ENCODE measurements around the gene AATK.
A peak's percentile ranks its signal among the peaks of the same experiment; 100 is the strongest.

AATK gene

DNA sequence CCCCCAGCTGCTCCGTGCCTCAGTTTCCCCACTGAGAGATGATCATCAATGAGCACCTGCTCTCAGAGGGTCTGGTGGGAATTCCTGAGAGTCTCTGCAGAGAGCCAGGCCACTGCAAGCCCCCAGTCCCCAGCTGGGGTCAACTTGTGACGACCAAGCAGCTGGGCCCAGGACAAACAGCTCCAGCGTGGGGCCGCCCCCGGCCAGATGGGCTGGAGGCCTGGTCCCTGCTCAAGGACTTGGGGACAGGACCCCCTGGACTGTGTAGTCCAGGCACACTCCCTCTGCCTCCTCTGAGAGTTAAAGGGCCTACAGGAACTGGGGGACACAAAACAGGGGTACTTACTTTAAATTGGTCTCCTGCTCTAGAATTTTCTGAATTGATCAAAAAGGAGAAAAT lies 16.6 kb upstream of the AATK start:
- no peak for DNase-seq (ENCODE audit: low read depth)

GRCh38 chr17:81181811-81182185 lies 15.8 kb upstream of the AATK start:
- DNase-seq (ENCODE audit: low read depth), result no peak

DNA sequence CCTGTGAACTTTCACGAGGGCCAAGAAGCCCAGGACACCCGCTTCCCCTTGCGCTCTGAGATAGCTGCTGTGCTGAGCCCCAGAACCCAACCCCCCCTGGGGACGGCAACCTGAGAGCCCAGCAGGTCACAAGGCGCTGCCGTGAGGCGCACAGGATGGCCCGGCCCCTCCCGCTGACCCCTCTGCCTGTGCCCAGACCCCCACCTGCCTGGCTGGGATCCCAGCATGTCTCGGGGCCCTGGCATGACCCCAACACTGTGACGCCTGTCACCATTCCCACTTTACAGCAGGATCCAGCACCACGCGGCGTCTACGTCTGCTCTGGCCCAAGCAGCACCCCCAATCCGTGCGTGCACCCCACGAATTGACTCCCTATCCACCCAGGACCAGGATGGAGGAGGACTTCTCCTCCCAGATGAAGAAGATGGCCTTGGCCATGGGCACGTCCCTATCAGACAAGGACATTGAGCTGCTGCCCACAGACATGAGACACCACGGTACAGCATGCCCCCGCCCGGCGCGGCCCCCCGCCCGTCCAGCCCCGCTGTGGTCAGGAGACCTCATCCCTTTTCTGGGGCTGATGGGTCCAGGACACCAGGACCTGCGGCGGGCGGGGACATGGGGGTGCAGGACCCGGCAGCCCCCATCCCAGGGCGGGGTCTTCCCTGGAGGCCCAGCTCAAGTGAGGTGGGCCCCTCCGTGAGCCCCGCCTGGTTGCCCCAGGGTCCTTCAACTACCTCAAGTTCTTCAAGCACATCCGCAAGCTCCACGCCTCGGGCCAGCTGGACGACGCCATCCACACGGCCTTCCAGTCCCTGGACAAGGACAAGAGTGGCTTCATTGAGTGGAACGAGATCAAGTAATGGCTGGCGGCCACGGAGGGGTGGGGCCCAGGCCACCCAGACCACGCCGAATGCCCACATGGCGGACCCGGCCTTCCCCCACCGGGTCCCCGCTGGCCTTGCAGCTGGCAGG lies 15.1 kb upstream of the AATK start:
- DNase-seq (ENCODE audit: low read depth), result no peak

- no peak for DNase-seq (ENCODE audit: low read depth)
Measured at GRCh38 chr17:81179861-81180260, 13.8 kb upstream of the AATK start.

DNA sequence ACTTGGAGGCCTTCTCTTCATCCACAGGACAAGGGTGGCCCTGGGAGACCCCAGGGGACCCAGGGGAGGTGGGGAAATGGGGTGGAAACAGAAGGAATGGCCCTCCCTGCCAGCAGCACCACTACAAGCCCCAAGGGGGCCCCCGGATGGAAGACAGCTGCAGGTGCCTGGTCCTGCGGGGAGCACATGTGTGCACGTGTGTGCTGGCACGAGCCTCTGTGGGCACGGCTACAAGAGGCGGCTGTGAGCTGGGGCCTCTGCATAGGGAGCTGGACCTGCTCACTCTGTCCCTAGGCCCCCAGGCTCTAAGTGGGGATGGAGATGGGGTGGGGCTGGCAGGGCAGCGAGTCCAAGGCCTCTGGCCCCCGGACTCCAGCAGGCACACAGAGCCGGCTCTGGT lies 13.2 kb upstream of the AATK start:
- no peak for DNase-seq (ENCODE audit: low read depth)

- no peak for DNase-seq (ENCODE audit: low read depth)
Measured at GRCh38 chr17:81178136-81179091, 12.4 kb upstream of the AATK start.

DNA sequence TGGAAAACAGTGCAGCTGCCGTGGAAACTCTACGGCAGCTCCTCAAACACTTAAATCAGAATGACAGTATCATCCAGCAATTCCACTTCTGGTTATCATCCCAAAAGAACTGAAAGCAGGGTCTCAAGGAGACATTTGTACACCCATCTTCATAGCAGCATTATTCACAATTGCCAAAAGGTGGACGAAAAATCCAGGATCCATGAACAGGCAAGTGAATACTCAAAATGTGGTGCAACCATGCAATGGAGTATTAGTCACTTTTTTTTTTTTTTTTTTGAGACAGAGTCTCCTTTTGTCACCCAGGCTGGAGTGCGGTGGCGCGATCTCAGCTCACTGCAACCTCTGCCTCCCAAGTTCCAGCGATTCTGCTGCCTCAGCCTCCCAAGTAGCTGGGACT lies 10.6 kb upstream of the AATK start:
- DNase-seq (ENCODE audit: low read depth), result no peak

DNA sequence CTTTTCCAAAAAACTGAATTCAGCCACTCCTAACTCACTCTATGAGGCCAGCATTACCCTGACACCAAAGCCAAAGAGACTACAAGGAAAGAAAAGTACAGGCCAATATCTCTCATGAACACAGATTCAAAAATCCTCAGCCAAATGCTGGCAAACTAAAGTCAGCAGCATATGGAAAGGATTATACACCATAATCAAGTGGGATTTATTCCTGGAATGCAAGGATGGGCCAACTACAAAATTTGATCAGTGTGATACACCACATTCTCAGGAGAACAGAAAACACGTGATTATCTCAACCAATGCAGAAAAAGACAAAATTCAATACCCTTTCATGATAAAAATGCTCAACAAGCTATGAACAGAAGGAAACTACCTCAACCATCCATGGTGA lies 7.7 kb upstream of the AATK start:
- DNase-seq (ENCODE audit: low read depth), result no peak

- no peak for DNase-seq (ENCODE audit: low read depth)
Measured at GRCh38 chr17:81173052-81173761, 7.2 kb upstream of the AATK start.

GRCh38 chr17:81171941-81172340 lies 5.9 kb upstream of the AATK start:
- no peak for DNase-seq (ENCODE audit: low read depth)

DNA sequence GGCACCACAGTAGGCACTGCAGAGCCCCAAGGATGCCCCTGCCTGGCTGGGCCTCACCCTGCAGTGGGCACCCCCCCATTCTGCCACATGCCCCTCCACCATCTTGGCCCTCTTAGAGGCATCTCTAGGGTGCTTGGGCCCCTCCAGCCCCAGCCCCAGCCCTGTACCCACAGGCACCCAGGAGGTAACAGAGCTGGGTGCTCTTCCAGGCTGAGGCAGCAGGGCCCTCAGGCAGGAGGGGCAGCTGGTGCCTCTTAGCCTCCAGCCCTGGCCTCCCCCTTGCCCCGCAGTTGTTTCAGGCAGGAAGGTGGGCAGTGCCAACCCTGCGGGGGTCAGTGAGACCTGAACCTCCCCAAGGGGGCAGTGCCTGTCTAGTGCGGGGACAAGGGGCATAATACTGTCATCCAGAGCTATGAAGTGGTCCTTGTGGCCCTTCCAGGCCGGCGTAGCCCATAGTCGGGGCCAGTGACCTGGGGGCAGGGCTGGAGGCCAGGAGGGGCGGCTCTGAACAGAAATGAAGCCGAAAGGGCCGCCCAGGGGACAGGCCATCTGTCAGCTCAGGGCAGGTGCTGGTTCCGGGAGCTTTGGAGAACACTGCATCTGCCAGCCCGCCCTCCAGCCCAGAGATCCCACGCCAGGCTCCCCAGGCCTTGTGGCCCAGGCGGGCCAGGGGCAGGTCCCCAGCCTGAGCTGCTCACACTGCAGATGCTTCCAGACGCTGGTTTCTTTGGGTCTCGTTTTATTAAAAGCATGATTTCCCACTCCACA lies 4.9 kb upstream of the AATK start:
- DNase-seq (ENCODE audit: low read depth), result no peak

- no peak for DNase-seq (ENCODE audit: low read depth)
Measured at GRCh38 chr17:81169870-81170309, 3.9 kb upstream of the AATK start.

DNA sequence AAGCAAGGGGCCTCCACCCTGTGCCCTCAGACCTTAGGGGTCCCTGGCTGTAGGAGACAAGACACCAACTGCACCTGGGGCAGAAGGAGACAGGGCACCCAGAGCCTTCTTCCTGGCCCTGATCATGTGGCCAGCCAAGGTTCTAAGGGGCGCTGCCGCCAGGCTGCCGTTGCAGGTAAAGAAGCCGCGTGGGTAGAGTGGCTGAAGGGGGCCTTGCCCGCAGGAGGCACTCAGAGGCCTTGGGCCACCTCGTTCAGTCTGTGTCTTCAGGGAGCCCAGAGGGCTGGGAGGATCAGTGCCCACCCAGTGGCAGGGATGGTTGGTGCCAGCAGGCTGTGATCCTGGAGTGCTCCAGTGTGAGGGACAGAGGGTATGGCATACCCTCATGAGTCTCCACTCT lies 1.6 kb upstream of the AATK start:
- DNase-seq (ENCODE audit: low read depth), result no peak

GRCh38 chr17:81167194-81167524 lies 1.1 kb upstream of the AATK start:
- no peak for DNase-seq (ENCODE audit: low read depth)

- peak; percentile 13 for DNase-seq (ENCODE audit: low read depth)
Measured at GRCh38 chr17:81165246-81166032, 582 bp downstream of the AATK start, which contains the start of gene PVALEF. PVALEF (plus strand) TSS chr17:81165507; CDS start chr17:81181227, 15,720 bp downstream.

GRCh38 chr17:81164371-81165245 lies 1.4 kb downstream of the AATK start:
- no peak for DNase-seq (ENCODE audit: low read depth)

DNA sequence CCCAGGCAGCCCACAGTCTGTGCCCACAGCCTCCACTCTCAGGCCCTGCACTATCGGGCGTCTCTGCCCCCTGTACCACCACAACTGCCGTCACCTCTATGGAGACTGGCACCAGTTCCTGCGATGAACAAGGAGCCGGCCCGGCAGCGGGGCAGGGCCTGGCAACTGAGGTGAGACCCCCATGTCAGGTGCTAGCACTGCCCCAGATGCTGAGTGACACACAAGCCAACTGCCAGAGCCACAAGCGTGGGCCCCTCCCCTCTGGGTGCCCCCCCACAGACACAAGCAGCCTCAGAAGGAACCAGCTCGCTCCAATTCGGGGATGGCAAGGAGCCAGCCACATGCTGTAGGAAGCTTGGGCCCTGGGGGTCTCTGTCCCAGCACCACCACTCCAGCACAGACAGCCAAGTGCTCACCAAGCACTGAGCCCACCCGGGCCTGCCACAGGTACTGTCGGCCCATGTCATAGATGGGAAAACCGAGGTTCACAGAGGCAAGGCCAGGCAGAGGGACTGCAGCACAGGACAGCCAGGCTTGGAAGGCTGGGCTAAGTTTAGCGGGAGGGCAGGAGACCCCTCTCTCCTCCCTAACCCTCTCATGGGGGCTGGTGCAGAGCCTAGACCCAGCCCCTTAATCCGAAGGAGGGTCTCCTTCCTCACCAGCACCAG lies 2.2 kb downstream of the AATK start:
- no peak for DNase-seq (ENCODE audit: low read depth)

- DNase-seq (ENCODE audit: low read depth), result no peak
Measured at GRCh38 chr17:81163051-81163695, 2.8 kb downstream of the AATK start.

Measured in ELR (cell line).